ENCODE measurements around the gene CPA3. TPM values are rescaled to one million over a fixed set of nuclear protein-coding genes. Genes with fewer than 3 reads are reported as not detected.
A peak's percentile ranks its signal among the peaks of the same experiment; 100 is the strongest.

Gene CPA3
- total and polyA plus RNA-seq, 5 donors = 0.11 to 2.3 (median 2.0) TPM

GRCh38 chr3:148861277-148861869 lies 3.7 kb upstream of the CPA3 start:
- ATAC-seq (peak in 1 of 2 donors; percentile 49), DNase-seq (no peak)
- no peak overlapping the region for H3K4me3 ChIP-seq (ENCODE audit: low read length)
- H3K9me3 ChIP-seq (ENCODE audit: control insufficient read depth, low read length) = no peaks in the 10 kb centered on the region
- no peaks in the 10 kb centered on the region for H3K27me3 ChIP-seq (ENCODE audit: control insufficient read depth, insufficient read depth)
- no peaks in the 10 kb centered on the region for H3K4me1 ChIP-seq (ENCODE audit: control insufficient read depth, insufficient read depth, low read length)
- H3K27ac ChIP-seq (ENCODE audit: low read length) = no peak overlapping the region
- 6% methylated on average over 1 of the region's 1 CpG for WGBS
- intact Hi-C loops (cut with DNase I) = loop anchor here (5.0 to 10.0 kb wide), 3 partner anchors 81 to 413 kb away; no protein-coding TSS in a partner anchor

- Histone ChIP-seq H3K4me1 (ENCODE audit: control insufficient read depth, insufficient read depth, low read length) (no peaks in the 10 kb centered on the region), H3K4me3 (ENCODE audit: low read length) (no peak overlapping the region), H3K9me3 (ENCODE audit: control insufficient read depth, low read length) (no peaks in the 10 kb centered on the region), H3K27me3 (ENCODE audit: control insufficient read depth, insufficient read depth) (no peaks in the 10 kb centered on the region), H3K27ac (ENCODE audit: low read length) (no peak overlapping the region)
- intact Hi-C loops (cut with DNase I) = loop anchor here (5.0 to 10.0 kb wide), 3 partner anchors 79 to 412 kb away; no protein-coding TSS in a partner anchor
- no peak for ATAC-seq
- DNase-seq = no peak
- 27% methylated on average over 4 of the region's 4 CpGs for WGBS
Observed at GRCh38 chr3:148863297-148863696, 1.8 kb upstream of the CPA3 start.

GRCh38 chr3:148863814-148864213 lies 1.3 kb upstream of the CPA3 start:
- Histone ChIP-seq H3K27me3 (ENCODE audit: control insufficient read depth, insufficient read depth) (no peaks in the 10 kb centered on the region), H3K4me1 (ENCODE audit: control insufficient read depth, insufficient read depth, low read length) (no peaks in the 10 kb centered on the region), H3K4me3 (ENCODE audit: low read length) (no peak overlapping the region), H3K9me3 (ENCODE audit: control insufficient read depth, low read length) (no peaks in the 10 kb centered on the region), H3K27ac (ENCODE audit: low read length) (no peak overlapping the region)
- DNase-seq (no peak), ATAC-seq (no peak)
- intact Hi-C loops (cut with DNase I) = loop anchor here (5.0 to 10.0 kb wide), 3 partner anchors 78 to 411 kb away; no protein-coding TSS in a partner anchor
- WGBS = 64% methylated on average over 5 of the region's 5 CpGs

GRCh38 chr3:148866261-148866660 lies 1.2 kb downstream of the CPA3 start:
- no peaks in the 10 kb centered on the region for H3K9me3 ChIP-seq (ENCODE audit: control insufficient read depth, low read length)
- no peaks in the 10 kb centered on the region for H3K4me1 ChIP-seq (ENCODE audit: control insufficient read depth, insufficient read depth, low read length)
- no peak for DNase-seq
- ATAC-seq = no peak
- no peak overlapping the region for H3K27ac ChIP-seq (ENCODE audit: low read length)
- no peaks in the 10 kb centered on the region for H3K27me3 ChIP-seq (ENCODE audit: control insufficient read depth, insufficient read depth)
- intact Hi-C loops (cut with DNase I) = loop anchor here in 1 of 4 donors (10.0 kb wide), 1 partner anchor 409 kb away; no protein-coding TSS in a partner anchor
- no peak overlapping the region for H3K4me3 ChIP-seq (ENCODE audit: low read length)
- WGBS = 84% methylated on average over 4 of the region's 4 CpGs

GRCh38 chr3:148873270-148873927 lies 8.3 kb downstream of the CPA3 start:
- no peak overlapping the region for H3K4me3 ChIP-seq (ENCODE audit: low read length)
- H3K27ac ChIP-seq (ENCODE audit: low read length) = no peak overlapping the region
- no peaks in the 10 kb centered on the region for H3K27me3 ChIP-seq (ENCODE audit: control insufficient read depth, insufficient read depth)
- ATAC-seq = no peak
- intact Hi-C loops (cut with DNase I) = no loop called here
- 77% methylated on average over 9 of the region's 9 CpGs for WGBS
- H3K9me3 ChIP-seq (ENCODE audit: control insufficient read depth, low read length) = no peaks in the 10 kb centered on the region
- H3K4me1 ChIP-seq (ENCODE audit: control insufficient read depth, insufficient read depth, low read length) = no peaks in the 10 kb centered on the region
- no peak for DNase-seq

- H3K27me3 ChIP-seq (ENCODE audit: control insufficient read depth, insufficient read depth) = no peaks in the 10 kb centered on the region
- H3K4me1 ChIP-seq (ENCODE audit: control insufficient read depth, insufficient read depth, low read length) = no peaks in the 10 kb centered on the region
- no peak overlapping the region for H3K27ac ChIP-seq (ENCODE audit: low read length)
- intact Hi-C loops (cut with DNase I) = no loop called here
- H3K9me3 ChIP-seq (ENCODE audit: control insufficient read depth, low read length) = no peaks in the 10 kb centered on the region
- 25% methylated on average over 1 of the region's 1 CpG for WGBS
- DNase-seq = no peak
- peak in 1 of 2 donors; percentile 21 for ATAC-seq
- H3K4me3 ChIP-seq (ENCODE audit: low read length) = no peak overlapping the region
Observed at GRCh38 chr3:148873977-148874376, 8.9 kb downstream of the CPA3 start.

GRCh38 chr3:148878095-148878494 lies 13.0 kb downstream of the CPA3 start:
- Histone ChIP-seq H3K9me3 (ENCODE audit: control insufficient read depth, low read length) (no peaks in the 10 kb centered on the region), H3K27me3 (ENCODE audit: control insufficient read depth, insufficient read depth) (no peaks in the 10 kb centered on the region), H3K27ac (ENCODE audit: low read length) (no peak overlapping the region), H3K4me3 (ENCODE audit: low read length) (no peak overlapping the region), H3K4me1 (ENCODE audit: control insufficient read depth, insufficient read depth, low read length) (no peaks in the 10 kb centered on the region)
- ATAC-seq = no peak
- intact Hi-C loops (cut with DNase I) = no loop called here
- no peak for DNase-seq

GRCh38 chr3:148879256-148879655 lies 14.2 kb downstream of the CPA3 start:
- Histone ChIP-seq H3K27ac (ENCODE audit: low read length) (no peak overlapping the region), H3K4me3 (ENCODE audit: low read length) (no peak overlapping the region), H3K4me1 (ENCODE audit: control insufficient read depth, insufficient read depth, low read length) (no peaks in the 10 kb centered on the region), H3K27me3 (ENCODE audit: control insufficient read depth, insufficient read depth) (no peaks in the 10 kb centered on the region), H3K9me3 (ENCODE audit: control insufficient read depth, low read length) (no peaks in the 10 kb centered on the region)
- ATAC-seq = no peak
- intact Hi-C loops (cut with DNase I) = no loop called here
- no peak for DNase-seq

GRCh38 chr3:148880681-148881080 lies 15.6 kb downstream of the CPA3 start:
- Histone ChIP-seq H3K4me1 (ENCODE audit: control insufficient read depth, insufficient read depth, low read length) (no peaks in the 10 kb centered on the region), H3K27ac (ENCODE audit: low read length) (no peak overlapping the region), H3K27me3 (ENCODE audit: control insufficient read depth, insufficient read depth) (no peaks in the 10 kb centered on the region), H3K4me3 (ENCODE audit: low read length) (no peak overlapping the region), H3K9me3 (ENCODE audit: control insufficient read depth, low read length) (no peaks in the 10 kb centered on the region)
- DNase-seq (no peak), ATAC-seq (no peak)
- intact Hi-C loops (cut with DNase I) = no loop called here

- Histone ChIP-seq H3K9me3 (ENCODE audit: control insufficient read depth, low read length) (no peaks in the 10 kb centered on the region), H3K4me3 (ENCODE audit: low read length) (no peak overlapping the region), H3K27me3 (ENCODE audit: control insufficient read depth, insufficient read depth) (no peaks in the 10 kb centered on the region), H3K4me1 (ENCODE audit: control insufficient read depth, insufficient read depth, low read length) (no peaks in the 10 kb centered on the region), H3K27ac (ENCODE audit: low read length) (no peak overlapping the region)
- 88% methylated on average over 2 of the region's 2 CpGs for WGBS
- DNase-seq (no peak), ATAC-seq (no peak)
- intact Hi-C loops (cut with DNase I) = no loop called here
Observed at GRCh38 chr3:148881286-148881685, 16.2 kb downstream of the CPA3 start.

- DNase-seq (no peak), ATAC-seq (no peak)
- no peak overlapping the region for H3K4me3 ChIP-seq (ENCODE audit: low read length)
- intact Hi-C loops (cut with DNase I) = no loop called here
- 60% methylated on average over 4 of the region's 4 CpGs for WGBS
- H3K4me1 ChIP-seq (ENCODE audit: control insufficient read depth, insufficient read depth, low read length) = no peaks in the 10 kb centered on the region
- no peak overlapping the region for H3K27ac ChIP-seq (ENCODE audit: low read length)
- H3K27me3 ChIP-seq (ENCODE audit: control insufficient read depth, insufficient read depth) = no peaks in the 10 kb centered on the region
- H3K9me3 ChIP-seq (ENCODE audit: control insufficient read depth, low read length) = no peaks in the 10 kb centered on the region
Observed at GRCh38 chr3:148882288-148882687, 17.2 kb downstream of the CPA3 start.
